ENCODE measurements around the gene TTC4. TPM values are rescaled to one million over a fixed set of nuclear protein-coding genes. Genes with fewer than 3 reads are reported as not detected.

Gene TTC4
- total RNA-seq, 1 experiment from 2014 or later: 25.2 TPM

DNA sequence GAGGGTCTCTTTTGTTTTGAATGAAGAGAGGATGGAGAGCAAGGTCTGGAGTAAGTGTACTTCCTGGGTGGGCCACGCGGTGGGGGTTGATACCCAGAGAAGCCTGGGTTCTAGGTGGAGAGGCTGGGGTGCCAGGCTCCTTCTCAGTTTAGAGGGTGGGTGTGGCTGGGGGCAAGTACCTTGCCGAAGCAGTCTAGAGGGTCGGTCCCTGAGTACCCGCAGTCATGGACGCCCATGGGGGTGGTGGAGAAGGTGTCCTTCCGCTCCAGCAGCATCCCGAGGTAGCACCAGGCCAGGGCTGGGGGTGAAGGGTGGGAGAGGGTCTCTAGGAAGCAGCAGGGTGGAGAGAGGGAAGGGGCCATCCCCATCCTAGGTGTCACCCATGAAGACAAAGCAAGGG, 71.1 kb downstream of the TTC4 start:
- ChIA-PET POLR2A (no interaction called here), CTCF (no interaction called here)
- in situ Hi-C loops (cut with HindIII; ENCODE audit: low pct_unique_long_range_greater_than_20kb, low sequenced_read_pairs): no loop called here
- Histone ChIP-seq H3K27ac (ENCODE audit: low read length) (no peak overlapping the region), H3K36me3 (ENCODE audit: control insufficient read depth, insufficient read depth, low read length) (no peaks in the 10 kb centered on the region), H3K4me1 (ENCODE audit: control insufficient read depth, insufficient read depth, low read length) (no peaks in the 10 kb centered on the region), H3K27me3 (ENCODE audit: control insufficient read depth, insufficient read depth, low read length) (no peaks in the 10 kb centered on the region), H3K9me3 (ENCODE audit: control insufficient read depth, insufficient read depth, low read depth, low read length) (no peaks in the 10 kb centered on the region), H3K4me3 (ENCODE audit: low read depth in 2 of 2, low read length in 2 of 2) (no peak overlapping the region)
- TF ChIP-seq SIN3A (IDR thresholded peaks at IDR 0.05; ENCODE audit: borderline replicate concordance, insufficient read depth, low read depth, low read length) (no peak), POLR2AphosphoS5 (IDR thresholded peaks at IDR 0.05; ENCODE audit: low read depth, low read length) (no peak)
- TF ChIP-seq, protein P1, sequence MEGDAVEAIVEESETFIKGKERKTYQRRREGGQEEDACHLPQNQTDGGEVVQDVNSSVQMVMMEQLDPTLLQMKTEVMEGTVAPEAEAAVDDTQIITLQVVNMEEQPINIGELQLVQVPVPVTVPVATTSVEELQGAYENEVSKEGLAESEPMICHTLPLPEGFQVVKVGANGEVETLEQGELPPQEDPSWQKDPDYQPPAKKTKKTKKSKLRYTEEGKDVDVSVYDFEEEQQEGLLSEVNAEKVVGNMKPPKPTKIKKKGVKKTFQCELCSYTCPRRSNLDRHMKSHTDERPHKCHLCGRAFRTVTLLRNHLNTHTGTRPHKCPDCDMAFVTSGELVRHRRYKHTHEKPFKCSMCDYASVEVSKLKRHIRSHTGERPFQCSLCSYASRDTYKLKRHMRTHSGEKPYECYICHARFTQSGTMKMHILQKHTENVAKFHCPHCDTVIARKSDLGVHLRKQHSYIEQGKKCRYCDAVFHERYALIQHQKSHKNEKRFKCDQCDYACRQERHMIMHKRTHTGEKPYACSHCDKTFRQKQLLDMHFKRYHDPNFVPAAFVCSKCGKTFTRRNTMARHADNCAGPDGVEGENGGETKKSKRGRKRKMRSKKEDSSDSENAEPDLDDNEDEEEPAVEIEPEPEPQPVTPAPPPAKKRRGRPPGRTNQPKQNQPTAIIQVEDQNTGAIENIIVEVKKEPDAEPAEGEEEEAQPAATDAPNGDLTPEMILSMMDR (IDR thresholded peaks at IDR 0.05): no peak
- TF ChIP-seq, protein P2, sequence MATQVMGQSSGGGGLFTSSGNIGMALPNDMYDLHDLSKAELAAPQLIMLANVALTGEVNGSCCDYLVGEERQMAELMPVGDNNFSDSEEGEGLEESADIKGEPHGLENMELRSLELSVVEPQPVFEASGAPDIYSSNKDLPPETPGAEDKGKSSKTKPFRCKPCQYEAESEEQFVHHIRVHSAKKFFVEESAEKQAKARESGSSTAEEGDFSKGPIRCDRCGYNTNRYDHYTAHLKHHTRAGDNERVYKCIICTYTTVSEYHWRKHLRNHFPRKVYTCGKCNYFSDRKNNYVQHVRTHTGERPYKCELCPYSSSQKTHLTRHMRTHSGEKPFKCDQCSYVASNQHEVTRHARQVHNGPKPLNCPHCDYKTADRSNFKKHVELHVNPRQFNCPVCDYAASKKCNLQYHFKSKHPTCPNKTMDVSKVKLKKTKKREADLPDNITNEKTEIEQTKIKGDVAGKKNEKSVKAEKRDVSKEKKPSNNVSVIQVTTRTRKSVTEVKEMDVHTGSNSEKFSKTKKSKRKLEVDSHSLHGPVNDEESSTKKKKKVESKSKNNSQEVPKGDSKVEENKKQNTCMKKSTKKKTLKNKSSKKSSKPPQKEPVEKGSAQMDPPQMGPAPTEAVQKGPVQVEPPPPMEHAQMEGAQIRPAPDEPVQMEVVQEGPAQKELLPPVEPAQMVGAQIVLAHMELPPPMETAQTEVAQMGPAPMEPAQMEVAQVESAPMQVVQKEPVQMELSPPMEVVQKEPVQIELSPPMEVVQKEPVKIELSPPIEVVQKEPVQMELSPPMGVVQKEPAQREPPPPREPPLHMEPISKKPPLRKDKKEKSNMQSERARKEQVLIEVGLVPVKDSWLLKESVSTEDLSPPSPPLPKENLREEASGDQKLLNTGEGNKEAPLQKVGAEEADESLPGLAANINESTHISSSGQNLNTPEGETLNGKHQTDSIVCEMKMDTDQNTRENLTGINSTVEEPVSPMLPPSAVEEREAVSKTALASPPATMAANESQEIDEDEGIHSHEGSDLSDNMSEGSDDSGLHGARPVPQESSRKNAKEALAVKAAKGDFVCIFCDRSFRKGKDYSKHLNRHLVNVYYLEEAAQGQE (IDR thresholded peaks at IDR 0.05; ENCODE audit: insufficient read depth in 1 of 2, low read depth in 2 of 2, low read length in 1 of 2): no peak
- DNase-seq (ENCODE audit: low read depth, low spot score) (no peak), ATAC-seq (no peak)
- intact Hi-C loops (cut with micrococcal nuclease; ENCODE audit: unreplicated experiment): no loop called here
- BruUV-seq (replicated peaks): no TSS peak

DNA sequence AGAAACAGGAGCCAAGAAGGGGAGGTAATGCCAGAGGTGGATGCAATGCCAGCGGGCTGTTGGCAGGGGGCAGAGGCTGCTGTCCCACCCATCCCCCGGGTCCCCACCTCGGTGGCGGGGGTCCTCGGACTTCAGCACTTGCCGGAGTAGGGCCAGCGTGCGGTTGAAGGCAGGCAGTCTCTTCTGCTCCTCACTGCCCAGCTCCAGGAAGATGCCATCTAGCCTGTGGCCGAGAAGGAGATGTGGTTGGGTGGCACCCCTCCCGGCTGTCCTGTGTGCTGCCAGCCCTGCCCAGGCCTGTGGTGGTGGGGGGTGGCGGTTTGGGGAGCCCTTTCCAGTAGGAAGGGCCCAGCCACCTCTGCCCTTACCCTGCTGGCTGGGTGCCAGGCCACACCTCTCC, 71.9 kb downstream of the TTC4 start:
- ChIA-PET POLR2A (no interaction called here), CTCF (no interaction called here)
- ATAC-seq (no peak), DNase-seq (ENCODE audit: low read depth, low spot score) (no peak)
- Histone ChIP-seq H3K4me1 (ENCODE audit: control insufficient read depth, insufficient read depth, low read length) (no peaks in the 10 kb centered on the region), H3K9me3 (ENCODE audit: control insufficient read depth, insufficient read depth, low read depth, low read length) (no peaks in the 10 kb centered on the region), H3K27me3 (ENCODE audit: control insufficient read depth, insufficient read depth, low read length) (no peaks in the 10 kb centered on the region), H3K4me3 (ENCODE audit: low read depth in 2 of 2, low read length in 2 of 2) (no peak overlapping the region), H3K36me3 (ENCODE audit: control insufficient read depth, insufficient read depth, low read length) (no peaks in the 10 kb centered on the region), H3K27ac (ENCODE audit: low read length) (no peak overlapping the region)
- in situ Hi-C loops (cut with HindIII; ENCODE audit: low pct_unique_long_range_greater_than_20kb, low sequenced_read_pairs) (no loop called here), intact Hi-C loops (cut with micrococcal nuclease; ENCODE audit: unreplicated experiment) (no loop called here)
- no TSS peak for BruUV-seq (replicated peaks)
- TF ChIP-seq, protein P1 (IDR thresholded peaks at IDR 0.05): no peak
- TF ChIP-seq, protein P2 (IDR thresholded peaks at IDR 0.05; ENCODE audit: insufficient read depth in 1 of 2, low read depth in 2 of 2, low read length in 1 of 2): no peak
- TF ChIP-seq TCF7L2 (IDR thresholded peaks at IDR 0.05; ENCODE audit: low read depth, low read length) (no peak), SIN3A (IDR thresholded peaks at IDR 0.05; ENCODE audit: borderline replicate concordance, insufficient read depth, low read depth, low read length) (no peak), POLR2AphosphoS5 (IDR thresholded peaks at IDR 0.05; ENCODE audit: low read depth, low read length) (no peak)

Measured in Panc1 (cell line).